Thyroid gland (tissue), 4 donors: ENCODE measurements around the gene TRABD2B. TPM values are rescaled to one million over a fixed set of nuclear protein-coding genes. Genes with fewer than 3 reads are reported as not detected.

Experiments
- DNase-seq, 2 donors: peaks; one replicate each; pipeline ENCODE4 v3.0.0-alpha.2; 2019
- H3K27ac ChIP-seq, 3 donors: fragments of 200-600 bp; sonication (generic); 1 replicate in 2 of 3; 2 replicates in 1 of 3; pipeline ENCODE4 v1.5.1; 2016 to 2019; ENCODE audit warnings: mild to moderate bottlenecking in 1 of 3, moderate library complexity in 1 of 3
- H3K27me3 ChIP-seq: fragments of 200-600 bp; sonication (generic); one replicate; pipeline ENCODE4 v1.5.1; 2019
- H3K36me3 ChIP-seq, 2 donors: fragments of 200-600 bp; sonication (generic); one replicate each; pipeline ENCODE4 v1.5.1; 2016 to 2019
- H3K4me1 ChIP-seq, 2 donors: fragments of 200-600 bp; sonication (generic); one replicate each; pipeline ENCODE4 v1.5.1; 2017 to 2019
- H3K4me3 ChIP-seq, 3 donors: fragments of 200-600 bp; sonication (generic); replicated peaks in 1 of 3; 1 replicate in 2 of 3; 2 replicates in 1 of 3; pipeline ENCODE4 v1.5.1; 2016; ENCODE audit warnings: mild to moderate bottlenecking in 1 of 3
- H3K9me3 ChIP-seq: fragments of 200-600 bp; sonication (generic); one replicate; pipeline ENCODE4 v1.5.1; 2017
- CTCF ChIP-seq, 6 experiments: fragments of 200-600 bp in 3 of 6; fragments of 450-650 bp in 3 of 6; sonication (generic) in 3 of 6; IDR thresholded peaks; one replicate each; pipeline ENCODE4 v1.5.1; 2016 to 2019; ENCODE audit warnings: antibody characterized with exemption in 6 of 6, mild to moderate bottlenecking in 2 of 6, inconsistent platforms in 1 of 6, moderate library complexity in 1 of 6
- POLR2A ChIP-seq, 2 donors: fragments of 450-650 bp; IDR thresholded peaks; one replicate each; pipeline ENCODE4 v1.6.1; 2017; ENCODE audit warnings: antibody characterized with exemption in 2 of 2, mild to moderate bottlenecking in 2 of 2, moderate library complexity in 1 of 2
- WGBS, 2 donors: methylation state at CpG; one replicate each; pipeline ENCODE4 v1.1.5; 2017; 5-methylcytosine and 5-hydroxymethylcytosine counted together
- intact Hi-C: fragments of 100-400 bp; cut with DNase I; formaldehyde crosslinking; loops from one replicate; pipeline ENCODE4 v1.15.1; 2023
- total RNA-seq, 4 donors: library from RNA; depleted of rRNA; stranded (reverse); fragments of >200 nt; gene quantifications; one replicate each; pipeline ENCODE4 v1.2.3, GENCODE V29; 2016

The TRABD2B gene
- total RNA-seq, 4 donors from 2014 or later = 0.34 to 1.1 (median 0.63) TPM

- Histone ChIP-seq H3K4me1 (no peaks in the 10 kb centered on the region), H3K4me3 (no peak overlapping the region), H3K27me3 (no peaks in the 10 kb centered on the region), H3K9me3 (no peaks in the 10 kb centered on the region), H3K27ac (no peak overlapping the region), H3K36me3 (no peaks in the 10 kb centered on the region)
- no peak for DNase-seq
- TF ChIP-seq POLR2A (IDR thresholded peaks at IDR 0.05) = no peak
- TF ChIP-seq CTCF (IDR thresholded peaks at IDR 0.05) = no peak
- 43 to 48% methylated on average over 2 of the region's 2 CpGs for WGBS, 2 donors
- intact Hi-C loops = no loop called here
Measured at GRCh38 chr1:47926461-47926999, 70.7 kb downstream of the TRABD2B start.

GRCh38 chr1:47924270-47925048 is 72.7 kb downstream of the TRABD2B start:
- Histone ChIP-seq H3K4me1 (no peaks in the 10 kb centered on the region), H3K4me3 (no peak overlapping the region), H3K9me3 (no peaks in the 10 kb centered on the region), H3K36me3 (no peaks in the 10 kb centered on the region), H3K27me3 (no peaks in the 10 kb centered on the region), H3K27ac (no peak overlapping the region)
- no peak for DNase-seq
- 76 to 84% methylated on average over 6 to 7 of the region's 7 CpGs for WGBS, 2 donors
- TF ChIP-seq POLR2A (IDR thresholded peaks at IDR 0.05) = no peak
- TF ChIP-seq CTCF (IDR thresholded peaks at IDR 0.05) = no peak
- intact Hi-C loops = no loop called here

GRCh38 chr1:47921935-47922415 is 75.2 kb downstream of the TRABD2B start:
- no peaks in the 10 kb centered on the region for H3K36me3 ChIP-seq
- intact Hi-C loops = no loop called here
- no peaks in the 10 kb centered on the region for H3K27me3 ChIP-seq
- no peaks in the 10 kb centered on the region for H3K4me1 ChIP-seq
- no peak for DNase-seq
- no peak overlapping the region for H3K4me3 ChIP-seq
- no peak overlapping the region for H3K27ac ChIP-seq
- H3K9me3 ChIP-seq = no peaks in the 10 kb centered on the region
- TF ChIP-seq CTCF (IDR thresholded peaks at IDR 0.05) (no peak), POLR2A (IDR thresholded peaks at IDR 0.05) (no peak)
- 62 to 77% methylated on average over 4 of the region's 4 CpGs for whole genome bisulfite sequencing, 2 donors

- TF ChIP-seq CTCF (IDR thresholded peaks at IDR 0.05) (no peak), POLR2A (IDR thresholded peaks at IDR 0.05) (no peak)
- no peaks in the 10 kb centered on the region for H3K36me3 ChIP-seq
- intact Hi-C loops = no loop called here
- WGBS, 2 donors = 83 to 89% methylated on average over 3 of the region's 3 CpGs
- no peak for DNase-seq
- H3K4me1 ChIP-seq = no peaks in the 10 kb centered on the region
- no peaks in the 10 kb centered on the region for H3K9me3 ChIP-seq
- H3K4me3 ChIP-seq = no peak overlapping the region
- no peaks in the 10 kb centered on the region for H3K27me3 ChIP-seq
- H3K27ac ChIP-seq = no peak overlapping the region
Measured at GRCh38 chr1:47919113-47919833, 77.9 kb downstream of the TRABD2B start.
